Brain pericyte (primary cell): ENCODE data around the gene EMSY.

ENCODE experiments used
- DNase-seq: peaks from one replicate; pipeline ENCODE4 v3.0.0-alpha.2; 2012; ENCODE audit warnings: low read depth, low spot score

The EMSY gene

DNA sequence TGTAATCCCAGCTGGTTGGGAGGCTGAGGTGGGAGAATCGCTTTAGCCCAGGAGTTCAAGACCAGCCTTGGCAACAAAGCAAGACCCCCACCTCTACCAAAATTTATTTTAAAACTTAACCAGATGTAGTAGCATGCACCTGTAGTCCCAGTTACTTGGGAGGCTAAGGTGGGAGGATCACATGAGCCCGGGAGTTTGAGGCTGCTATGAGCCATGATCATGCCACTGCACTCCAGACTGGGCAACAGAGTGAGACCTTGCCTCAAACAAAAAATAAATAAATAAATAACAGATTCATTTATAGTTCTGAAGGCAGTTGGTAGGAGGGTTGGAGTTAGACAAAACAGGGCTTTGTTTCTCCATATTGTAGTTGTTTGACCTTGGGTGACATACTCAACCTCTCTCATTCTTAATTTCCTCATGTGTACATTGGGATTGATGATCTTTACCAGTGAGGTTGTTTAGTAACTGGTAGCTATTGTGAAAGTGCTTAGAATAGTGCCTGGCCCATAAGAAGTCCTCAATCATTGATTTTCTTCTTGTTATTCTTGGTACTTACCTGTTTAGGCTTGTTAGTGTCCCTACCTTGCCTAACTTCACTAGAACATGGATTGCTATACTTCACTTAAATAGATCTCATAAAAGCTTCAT is 79.1 kb downstream of the EMSY start:
- DNase-seq: no peak

GRCh38 chr11:76524461-76524860 is 79.6 kb downstream of the EMSY start:
- no peak for DNase-seq

- DNase-seq: no peak
These were observed 80.1 kb downstream of the EMSY start for GRCh38 chr11:76524919-76525318.

- DNase-seq: no peak
These were observed 82.1 kb downstream of the EMSY start for GRCh38 chr11:76526878-76527277.

DNA sequence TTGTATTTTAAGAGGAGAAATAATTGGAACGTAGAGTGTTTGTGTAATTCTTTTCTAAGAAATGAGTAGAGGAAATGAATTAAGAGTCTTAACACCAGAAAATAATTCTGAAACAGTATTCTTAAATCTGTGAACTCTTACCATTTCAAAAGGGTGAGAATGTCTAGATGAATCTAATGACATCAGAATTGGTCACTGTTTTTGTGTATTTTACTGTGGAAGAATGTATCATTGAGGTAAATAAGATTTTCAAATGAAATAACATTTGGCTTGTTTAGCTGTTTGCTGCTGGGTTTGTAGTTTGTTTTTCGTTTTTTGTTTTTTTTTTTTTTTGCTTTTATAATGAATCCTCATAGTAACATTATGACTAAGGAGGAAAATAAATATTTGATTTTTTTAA is 97.6 kb downstream of the EMSY start:
- DNase-seq: no peak

GRCh38 chr11:76543006-76543703 is 98.3 kb downstream of the EMSY start:
- DNase-seq: no peak

- DNase-seq: no peak
These were observed 106.0 kb downstream of the EMSY start for GRCh38 chr11:76550781-76551180.

DNA sequence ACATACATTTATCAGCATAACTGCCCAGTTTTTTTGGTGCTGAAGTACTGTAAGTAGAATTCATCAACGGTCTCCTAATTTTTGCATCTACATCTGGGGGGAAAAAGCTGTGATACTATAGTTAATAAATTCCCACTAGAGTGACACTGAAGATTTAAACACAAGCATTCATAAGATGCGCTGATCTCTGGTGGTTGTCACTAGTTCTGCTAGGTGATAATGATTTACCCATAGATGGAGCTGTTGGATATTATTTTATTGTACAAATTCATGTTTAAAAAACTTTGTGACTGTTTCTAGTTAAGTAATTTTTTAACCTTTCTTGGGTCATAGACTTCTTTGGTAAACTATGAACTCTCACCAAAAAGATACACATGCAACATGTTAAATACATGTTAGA is 106.6 kb downstream of the EMSY start:
- DNase-seq: no peak

DNA sequence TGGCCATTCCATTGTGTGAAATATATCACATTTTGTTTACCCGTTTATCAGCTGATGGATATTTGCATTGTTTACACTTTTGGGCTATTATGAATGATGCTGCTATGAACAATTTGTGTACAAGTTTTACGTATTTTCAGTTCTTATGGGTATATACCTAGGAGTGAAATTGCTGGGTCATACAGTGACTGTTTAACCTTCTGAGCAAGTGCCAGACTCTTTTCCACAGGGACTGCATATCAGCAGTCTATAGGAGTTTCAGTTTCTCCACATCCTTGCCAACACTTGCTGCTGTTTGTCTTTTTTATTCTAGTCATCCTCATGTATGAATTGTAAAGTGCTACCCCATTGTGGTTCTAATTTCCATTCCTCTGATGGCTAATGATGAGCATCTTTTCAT is 108.2 kb downstream of the EMSY start:
- no peak for DNase-seq

GRCh38 chr11:76553554-76554476 is 109.0 kb downstream of the EMSY start:
- no peak for DNase-seq

- DNase-seq: no peak
These were observed 109.9 kb downstream of the EMSY start for GRCh38 chr11:76554767-76555166.

- DNase-seq: no peak
These were observed 112.6 kb downstream of the EMSY start for GRCh38 chr11:76557466-76557865.

- DNase-seq: no peak
These were observed 113.7 kb downstream of the EMSY start for GRCh38 chr11:76558473-76558872.

DNA sequence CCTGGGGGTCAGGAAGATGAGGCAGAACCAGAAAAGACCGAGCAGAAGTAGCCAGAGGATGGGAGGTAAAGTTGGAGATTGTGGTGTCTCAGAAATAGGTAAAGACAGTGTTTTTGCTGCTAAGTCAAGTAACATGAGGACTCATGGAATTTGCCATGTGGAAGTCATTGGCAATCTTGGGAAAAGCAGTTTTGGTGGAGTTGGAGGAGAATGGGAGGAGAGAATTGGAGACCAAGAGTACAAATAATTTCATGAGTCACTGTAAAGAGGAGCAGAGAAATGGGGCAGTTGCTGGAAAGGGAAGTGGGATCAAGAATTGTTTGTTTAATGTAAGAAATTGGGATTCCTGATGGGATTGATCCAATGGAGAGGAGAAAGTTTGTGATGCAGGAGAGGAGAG is 114.1 kb downstream of the EMSY start:
- DNase-seq: no peak

DNA sequence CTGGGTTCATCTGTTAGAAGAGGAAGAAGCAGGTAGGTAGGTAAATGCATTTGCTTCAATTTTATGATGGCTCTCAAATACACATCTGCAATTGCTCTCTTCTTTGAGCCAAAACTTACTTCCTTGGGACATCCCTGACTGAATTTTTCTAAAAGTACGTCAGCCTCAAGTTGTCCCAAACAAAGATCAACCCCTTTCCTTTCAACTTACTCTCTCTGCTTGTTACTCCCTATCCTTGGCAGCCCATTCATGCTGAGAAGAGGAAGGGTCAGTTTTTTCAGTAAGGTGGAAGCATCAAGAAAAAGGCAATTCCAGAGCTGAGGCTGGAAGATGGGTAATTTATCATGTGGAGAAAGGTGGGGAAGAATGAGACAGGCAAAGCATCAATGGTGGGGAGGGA is 114.5 kb downstream of the EMSY start:
- no peak for DNase-seq

GRCh38 chr11:76560219-76560618 is 115.4 kb downstream of the EMSY start:
- no peak for DNase-seq

DNA sequence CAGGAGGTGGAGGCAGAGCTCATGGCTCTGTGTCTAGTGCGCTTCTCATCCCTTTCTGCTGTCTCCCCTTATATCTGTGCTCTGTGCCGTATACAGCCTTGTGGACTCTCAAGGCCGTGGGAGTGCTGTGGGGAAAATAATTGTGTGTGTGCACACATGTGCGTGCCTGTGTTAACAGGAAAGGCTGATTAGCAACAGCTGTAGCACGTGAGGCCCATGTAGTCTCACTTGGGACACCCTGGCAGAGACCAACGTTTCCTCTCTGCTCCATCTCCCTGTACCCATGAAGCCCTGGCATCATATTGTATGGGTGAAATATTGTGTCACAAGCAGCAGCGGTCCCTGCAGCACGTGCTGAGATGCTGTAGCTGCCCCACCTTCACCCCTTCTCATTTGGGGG is 116.4 kb downstream of the EMSY start:
- DNase-seq: no peak

GRCh38 chr11:76562541-76562940 is 117.7 kb downstream of the EMSY start:
- no peak for DNase-seq

DNA sequence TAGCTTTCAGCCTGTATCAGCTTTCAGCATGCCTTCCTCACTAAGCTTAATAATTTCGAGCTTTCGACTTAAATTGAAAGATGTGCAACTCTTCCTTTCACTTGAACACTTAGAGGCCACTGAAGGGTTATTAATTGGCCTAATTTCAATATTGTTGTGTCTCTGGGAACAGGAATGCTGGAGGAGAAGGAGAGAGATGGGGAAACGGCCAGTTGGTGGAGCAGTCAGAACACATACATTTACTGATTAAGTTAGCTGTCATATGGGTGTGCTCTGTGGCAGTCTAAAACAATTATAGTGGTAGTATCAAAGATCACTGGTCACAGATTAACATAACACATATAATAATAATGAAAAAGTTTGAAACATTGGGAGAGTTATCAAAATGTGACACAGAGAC is 119.5 kb downstream of the EMSY start:
- no peak for DNase-seq

- DNase-seq: no peak
These were observed 122.0 kb downstream of the EMSY start for GRCh38 chr11:76566811-76567210.

- DNase-seq: no peak
These were observed 122.4 kb downstream of the EMSY start for GRCh38 chr11:76567261-76567660.

GRCh38 chr11:76568139-76568538 is 123.3 kb downstream of the EMSY start:
- DNase-seq: no peak

- no peak for DNase-seq
These were observed 123.8 kb downstream of the EMSY start for GRCh38 chr11:76568621-76569020.
